GM04503 (cell line): ENCODE measurements around the gene STK24.

Experiments
- DNase-seq: peaks from one replicate; pipeline ENCODE4 v3.0.0-alpha.2; 2012; ENCODE audit warnings: low read depth

Gene STK24

DNA sequence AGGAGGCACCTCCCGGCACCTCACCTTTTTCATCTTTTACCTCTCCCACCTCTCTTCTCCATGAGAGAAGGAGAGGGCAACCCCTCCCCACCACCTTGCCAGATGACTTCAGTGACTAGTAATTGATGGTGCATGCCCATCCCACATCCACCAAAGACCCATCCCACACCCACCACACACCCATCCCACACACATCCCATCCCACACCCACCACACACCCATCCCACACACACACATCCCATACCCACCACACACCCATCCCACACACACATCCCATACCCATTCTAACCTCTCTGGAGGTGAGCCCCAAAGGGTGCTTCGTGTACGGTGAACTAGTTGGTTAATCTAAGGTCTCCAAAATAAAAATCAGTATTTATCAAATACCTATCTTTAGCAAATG, 44.7 kb downstream of the STK24 start:
- DNase-seq = no peak

DNA sequence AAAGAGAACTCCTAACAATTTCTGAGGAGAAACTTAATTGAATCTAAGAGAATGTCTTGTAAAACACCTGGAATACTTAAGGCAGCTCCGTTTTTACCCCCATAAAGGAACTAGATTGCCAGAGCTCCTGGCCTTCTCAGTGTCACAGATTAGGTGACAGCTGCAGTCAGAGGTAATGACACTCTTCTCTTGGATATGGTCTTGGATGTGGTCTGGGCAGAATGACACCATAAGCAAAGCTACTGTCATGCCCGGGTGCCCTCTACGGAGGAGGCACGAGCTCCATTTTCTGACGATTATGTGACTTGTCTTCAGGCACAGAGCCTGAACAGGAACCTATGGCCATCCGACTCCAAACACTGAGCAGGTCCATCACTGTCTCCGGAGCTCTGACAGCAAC, 46.7 kb downstream of the STK24 start:
- DNase-seq = no peak

DNA sequence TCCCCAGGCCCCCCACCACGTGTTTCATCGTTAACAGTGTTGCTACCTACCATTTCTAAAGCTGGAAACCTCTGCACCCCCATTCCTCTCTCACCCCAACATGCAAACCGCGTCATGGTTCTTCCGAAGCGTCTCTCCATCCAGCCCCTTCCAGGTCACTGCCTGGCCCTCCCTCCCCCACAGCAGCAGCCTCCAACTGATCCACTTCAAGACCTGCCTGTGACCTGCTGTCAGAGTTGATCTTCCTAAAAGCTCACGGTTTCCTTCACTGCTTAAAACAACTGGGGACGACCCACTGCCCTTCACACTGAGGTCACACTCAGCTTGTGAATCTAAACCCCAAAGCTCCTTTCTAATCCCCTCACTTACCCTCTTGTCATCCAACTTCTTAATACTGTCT, 47.7 kb downstream of the STK24 start:
- DNase-seq = no peak

DNA sequence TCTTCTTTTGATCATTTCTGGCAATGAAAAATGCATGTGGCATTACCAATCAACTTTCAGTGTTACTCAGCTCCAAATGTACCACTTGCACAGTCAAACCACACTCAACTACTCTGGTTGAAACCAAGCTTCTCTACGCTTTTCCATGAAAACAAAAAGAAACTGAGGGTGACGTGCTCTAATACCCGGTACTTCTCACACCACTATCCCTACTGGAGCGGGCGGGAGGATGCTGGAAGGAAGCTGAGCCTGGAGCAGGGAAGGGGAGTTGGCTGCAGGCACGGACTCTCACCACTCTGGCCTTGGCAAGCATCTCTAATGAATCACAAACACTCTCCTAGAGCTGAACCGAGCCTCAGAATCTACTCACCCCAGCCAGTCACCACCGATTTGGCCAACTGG, 48.2 kb downstream of the STK24 start:
- DNase-seq = no peak

DNA sequence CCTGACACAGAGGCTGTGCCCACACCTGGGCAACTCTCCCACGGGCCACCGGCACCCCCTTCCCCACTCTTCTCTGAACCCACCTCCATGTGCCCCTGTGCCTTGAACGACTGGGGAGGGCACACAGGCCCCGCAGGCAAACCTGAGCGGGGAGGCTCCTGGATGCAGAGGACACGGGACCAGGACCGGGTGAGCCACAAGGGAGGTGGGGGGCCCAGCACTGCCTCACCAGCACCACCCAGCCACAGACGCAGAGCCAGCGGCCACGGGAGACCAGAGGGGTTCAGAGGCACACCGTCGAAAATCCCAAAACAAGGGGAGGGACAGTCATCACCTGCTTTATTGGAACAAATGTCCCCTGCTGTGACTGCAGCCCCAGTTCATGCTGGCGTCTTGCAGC, 49.4 kb downstream of the STK24 start:
- DNase-seq = no peak

DNA sequence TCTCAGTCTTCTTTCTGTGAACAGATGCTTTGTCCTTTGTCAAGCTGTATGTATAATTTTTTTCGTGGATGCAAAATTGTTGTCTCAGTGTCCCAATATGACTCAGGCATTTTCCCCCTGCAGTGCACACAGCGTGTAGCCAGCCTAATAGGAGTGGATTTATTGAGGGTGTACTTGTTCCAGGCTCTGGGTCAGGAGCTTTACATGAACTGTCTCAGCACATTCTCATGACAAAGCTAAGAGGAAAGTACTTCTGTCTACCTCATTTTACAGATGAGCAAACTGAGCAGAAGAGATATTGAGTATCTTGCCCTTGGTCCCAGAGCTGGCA, 50.8 kb downstream of the STK24 start:
- DNase-seq = no peak

DNA sequence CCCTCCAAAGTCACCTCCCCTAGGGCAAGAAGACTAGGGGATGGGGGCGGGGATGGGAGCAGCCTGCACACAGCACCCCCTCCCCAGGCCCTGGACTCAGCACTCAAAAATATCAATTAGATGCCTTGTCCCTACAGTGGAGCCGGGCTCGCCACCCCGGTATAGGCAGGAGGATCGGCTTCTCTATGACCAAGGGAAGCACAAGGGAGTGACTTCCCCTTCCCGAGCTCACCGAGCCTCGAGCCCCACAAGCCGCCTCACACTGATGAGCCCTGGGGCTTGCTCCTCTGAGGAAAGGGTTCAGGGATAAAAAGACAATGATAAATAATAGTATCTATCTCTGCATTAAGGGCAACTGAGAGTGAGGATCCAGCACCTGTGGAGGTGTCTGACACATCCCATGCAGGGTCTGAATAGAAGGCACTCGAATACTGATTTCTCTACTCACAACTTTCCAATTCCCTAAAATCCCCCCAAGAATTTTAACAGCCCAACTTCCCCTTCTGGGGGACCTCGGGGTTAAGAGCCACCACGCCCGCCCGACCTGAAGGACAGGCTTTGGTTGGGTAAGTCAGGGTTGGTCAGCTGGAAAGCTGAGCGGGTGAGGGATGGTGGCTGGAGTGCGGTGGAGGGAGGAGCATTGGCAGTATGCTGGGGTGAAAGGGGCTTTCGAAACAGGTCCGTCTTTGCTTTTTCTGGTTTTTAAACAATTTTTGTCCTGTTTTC, 51.3 kb downstream of the STK24 start:
- DNase-seq = no peak

DNA sequence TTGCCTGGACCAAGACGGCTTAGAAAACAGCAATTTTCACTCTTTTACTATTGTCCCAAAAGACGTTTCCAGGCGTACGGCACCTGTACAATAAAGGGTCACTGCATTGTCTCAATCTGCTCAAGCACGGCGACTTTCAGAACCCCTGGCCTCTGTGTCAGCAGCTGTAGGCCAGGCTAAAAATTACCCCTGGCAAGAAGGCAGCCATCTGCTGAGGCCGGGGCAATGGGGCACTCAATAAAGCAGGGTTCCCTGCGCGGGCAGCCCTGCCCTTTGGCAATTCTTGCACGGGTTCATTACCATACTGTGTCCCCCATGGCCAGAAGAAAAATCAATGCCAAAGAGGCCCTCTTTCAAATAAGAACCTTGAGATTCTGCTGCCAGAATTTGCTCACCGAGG, 52.1 kb downstream of the STK24 start:
- no peak for DNase-seq

DNA sequence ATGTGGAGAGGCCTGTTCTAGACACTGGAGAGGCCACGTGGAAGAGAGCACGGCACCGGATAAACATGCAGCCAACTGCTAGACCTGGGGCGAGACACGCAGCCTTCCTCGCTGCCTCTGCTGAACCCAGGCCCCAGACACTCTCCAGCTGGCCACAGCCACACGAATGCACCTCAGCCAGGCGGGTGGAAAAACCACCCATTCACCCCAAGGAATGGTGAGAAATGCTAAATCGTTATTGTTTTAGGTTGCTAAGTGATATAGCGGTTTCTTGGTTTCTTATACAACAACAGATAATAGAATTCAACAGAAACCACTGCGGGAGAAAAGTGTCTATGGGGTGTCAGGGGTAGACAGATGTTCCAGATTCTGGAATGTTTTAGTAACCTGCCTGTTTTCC, 52.5 kb downstream of the STK24 start:
- DNase-seq = no peak

DNA sequence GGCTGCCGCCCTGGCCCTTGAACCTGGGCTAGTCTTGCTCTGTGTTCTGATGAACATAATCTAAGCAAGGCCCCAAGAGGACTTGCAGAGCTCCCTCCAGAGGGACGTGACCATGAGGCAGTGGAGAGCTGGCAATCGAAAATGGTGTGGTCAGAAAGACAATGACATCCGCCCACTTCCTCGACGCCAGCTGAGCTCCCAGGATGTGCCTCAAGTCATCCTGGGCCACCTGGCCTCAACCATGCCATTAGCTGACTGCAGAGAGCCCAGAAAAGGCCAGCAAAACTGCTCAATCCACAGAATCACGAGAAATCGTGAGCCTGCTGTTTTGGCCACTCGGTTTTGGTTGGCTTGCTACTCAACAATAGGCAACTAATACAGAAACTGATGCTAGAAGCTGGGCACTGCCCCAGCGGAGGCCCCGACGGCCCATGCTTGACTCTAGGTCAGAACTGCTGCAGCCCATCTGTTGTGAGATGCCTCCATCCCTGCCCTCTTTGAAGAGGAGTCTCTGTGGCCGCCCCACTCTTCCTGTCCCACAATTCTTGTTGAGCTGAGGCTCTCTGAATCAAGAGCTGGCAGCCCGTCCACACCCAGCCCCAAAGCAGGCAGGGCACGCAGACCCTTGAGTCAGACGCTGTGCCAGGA, 53.3 kb downstream of the STK24 start:
- no peak for DNase-seq

DNA sequence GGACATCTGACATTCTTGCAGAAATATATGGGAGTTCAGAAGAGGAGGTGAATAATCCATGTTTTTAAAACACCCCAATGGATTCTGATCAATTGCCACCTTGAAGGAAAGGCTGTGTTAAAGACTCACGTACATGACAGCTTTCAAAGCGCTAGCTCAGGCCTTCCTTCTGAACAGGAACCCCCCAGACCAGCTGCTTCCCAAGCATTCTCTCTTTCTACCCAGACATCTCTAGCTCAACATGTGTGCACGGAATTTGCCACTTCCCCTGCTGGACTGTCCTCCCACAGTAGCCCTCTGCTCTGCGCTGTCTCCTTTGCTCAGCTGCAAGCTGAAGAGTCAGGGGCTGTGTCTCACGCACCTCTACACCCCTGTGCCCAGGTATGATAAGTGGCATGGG, 54.5 kb downstream of the STK24 start:
- DNase-seq = no peak

DNA sequence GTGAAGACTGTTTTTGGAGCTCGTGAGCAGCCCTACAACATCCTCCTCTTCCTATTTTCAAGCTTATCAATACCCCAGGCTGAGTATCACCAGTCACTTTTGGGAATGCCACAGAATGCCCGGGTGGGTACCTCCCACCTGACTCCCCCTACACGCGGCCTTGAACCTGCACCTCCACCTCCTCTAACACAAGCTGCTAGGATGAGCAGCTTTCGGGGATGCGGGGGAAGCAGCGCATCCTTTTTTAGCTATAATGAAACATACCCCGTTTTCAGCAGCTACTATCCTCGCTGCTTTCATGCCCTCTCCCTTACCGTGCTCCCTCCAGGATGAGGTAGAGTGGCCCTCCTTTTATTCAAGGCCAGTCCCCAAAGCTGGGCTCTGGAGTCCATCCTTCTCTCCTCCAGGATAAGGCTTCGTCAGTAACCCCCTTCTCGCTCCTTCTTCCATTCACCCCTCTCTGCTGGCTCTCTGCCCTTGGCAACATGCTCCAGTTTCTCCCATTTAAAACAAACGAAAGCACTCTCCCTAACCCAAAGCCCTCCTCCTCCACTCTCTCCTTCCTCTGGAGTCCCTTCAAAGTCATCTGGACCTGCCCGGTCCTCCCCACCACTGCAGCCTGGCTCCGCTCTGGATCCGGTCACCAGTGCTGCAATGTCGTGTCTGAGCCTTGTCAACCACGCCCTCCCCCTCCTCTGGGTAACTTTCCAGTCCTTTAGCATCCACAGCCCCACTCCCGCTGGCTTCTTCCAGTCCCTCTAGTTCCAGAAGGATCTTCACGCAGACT, 55.3 kb downstream of the STK24 start:
- DNase-seq = no peak

DNA sequence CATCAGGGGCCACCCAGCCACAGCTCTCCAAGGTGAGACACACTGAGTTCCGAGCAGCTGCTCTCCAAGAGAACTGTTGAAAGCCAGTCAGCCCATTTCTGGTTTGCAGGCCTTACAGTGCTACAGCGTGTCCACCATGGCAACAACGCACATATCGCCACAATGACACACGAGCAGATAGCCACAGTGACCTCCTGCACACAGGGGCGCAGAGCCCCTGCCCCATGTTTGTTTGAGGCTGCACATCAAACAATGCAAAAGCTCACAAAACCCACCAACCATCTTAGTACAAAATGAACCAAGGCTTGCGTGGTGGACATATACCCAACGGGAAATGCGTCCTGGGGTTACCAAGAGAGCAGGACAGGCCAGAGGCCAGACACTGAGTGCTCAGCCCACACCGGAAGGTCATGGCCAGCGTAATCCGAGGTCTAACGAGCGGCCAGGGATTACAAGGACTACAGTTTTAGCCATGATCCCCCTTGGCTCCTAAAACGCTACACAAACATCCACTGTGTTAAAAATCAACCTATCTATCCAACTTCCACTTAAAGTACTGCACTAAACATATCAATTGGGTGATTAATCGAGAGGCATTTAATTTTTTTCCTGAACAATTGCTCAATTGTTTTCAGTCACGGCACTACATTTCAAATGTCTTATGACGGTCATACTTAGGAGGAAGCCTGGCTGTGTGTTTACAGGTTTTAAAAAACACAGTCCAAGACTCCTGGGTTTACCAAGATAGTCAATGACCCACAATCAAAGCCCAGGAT, 56.0 kb downstream of the STK24 start:
- no peak for DNase-seq

DNA sequence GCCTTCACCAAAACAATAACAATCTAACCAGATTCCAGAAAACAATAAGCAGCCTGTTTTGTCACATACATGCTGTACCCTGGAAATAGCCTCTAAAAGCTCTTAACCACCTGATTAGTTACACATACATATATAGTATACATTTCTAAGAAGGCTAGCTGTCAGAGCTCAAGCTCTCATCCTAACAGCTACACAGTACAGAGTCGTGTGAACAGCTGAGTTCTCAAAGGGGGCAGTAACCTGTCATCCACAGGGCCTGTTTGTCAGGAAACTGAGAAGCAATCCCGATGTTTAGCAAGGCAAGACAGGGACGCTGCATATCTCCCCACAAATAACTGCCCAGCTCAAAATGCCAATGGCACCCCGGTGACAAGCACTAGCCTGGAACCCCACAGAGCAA, 56.9 kb downstream of the STK24 start:
- no peak for DNase-seq

DNA sequence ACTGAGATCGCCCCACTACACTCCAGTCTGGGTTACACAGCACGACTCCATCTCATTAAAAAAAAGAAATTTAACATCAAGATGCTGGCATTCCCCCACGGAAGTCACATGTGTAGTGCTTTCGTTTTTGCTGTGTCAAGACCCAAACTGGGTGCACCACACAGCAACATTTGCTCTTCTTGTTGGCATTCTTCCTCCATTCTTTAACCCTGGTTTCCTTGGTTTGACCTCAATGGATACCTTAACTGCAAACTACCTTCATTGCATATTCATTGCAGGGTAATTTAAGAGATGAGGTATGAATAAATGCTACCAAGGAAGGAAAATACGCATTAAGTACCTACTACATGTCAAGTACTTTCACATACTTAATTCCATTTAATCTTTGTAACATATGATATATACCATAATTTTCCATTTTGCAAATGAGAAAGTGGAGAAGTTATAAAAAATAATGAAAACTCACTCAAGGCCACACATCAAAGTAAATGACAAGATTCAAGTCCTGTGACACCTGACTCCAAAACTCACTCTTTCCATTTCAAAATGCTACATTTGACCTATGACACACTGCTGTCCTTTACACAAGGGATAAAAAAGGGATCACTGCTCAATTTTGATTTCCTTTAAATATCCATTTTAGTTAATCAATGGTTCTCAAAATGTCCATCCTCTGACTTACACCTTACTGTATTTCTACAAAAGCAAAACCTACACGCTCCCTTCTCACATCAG, 59.2 kb downstream of the STK24 start:
- DNase-seq = no peak

DNA sequence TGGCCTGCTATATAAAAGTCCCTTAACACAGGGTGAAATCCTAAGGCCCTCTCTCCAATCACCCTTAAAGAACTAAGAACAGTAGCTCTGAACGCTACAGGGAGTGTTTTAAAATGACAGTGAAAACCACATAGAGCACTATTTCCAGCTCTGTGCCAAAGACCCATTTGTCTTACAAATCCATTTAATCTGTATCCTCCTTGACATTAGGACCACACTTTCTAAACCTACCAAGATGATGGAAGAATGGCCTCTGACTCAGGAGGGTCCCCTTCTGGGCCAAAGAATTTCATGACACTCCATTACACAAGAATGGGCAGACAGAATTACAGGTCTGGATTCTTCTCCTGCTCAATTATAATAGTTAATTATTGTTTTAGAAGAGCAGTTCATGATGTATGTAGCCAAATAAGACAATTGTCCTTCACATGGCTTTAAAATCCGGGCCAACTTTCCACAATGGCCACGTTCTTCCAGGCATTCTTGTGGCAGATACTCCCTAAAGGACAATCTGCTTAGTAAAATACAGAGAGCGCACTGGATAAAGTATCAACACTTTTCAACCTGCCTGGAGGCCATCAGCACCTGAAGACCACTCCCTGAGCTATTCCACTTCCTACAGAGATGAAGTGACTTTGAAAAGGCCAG, 61.0 kb downstream of the STK24 start:
- no peak for DNase-seq

DNA sequence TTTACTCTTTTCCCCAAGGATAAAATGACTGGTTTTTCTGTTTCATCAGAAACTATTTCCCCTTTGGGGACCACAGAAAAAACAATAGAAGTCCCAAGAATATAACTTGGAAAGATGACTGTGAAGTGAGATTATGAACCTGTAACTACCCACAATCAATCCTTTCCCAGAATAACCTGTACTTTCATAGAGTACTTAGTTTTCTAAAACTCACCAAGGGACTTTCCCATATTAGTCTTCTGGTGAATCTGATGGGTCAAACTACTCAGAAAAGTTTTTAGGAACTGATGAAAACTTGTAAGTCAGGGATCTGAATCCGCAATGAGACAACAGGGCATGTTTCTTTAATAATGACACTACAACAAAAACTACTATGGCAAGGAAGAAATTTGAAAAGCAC, 62.6 kb downstream of the STK24 start:
- no peak for DNase-seq

DNA sequence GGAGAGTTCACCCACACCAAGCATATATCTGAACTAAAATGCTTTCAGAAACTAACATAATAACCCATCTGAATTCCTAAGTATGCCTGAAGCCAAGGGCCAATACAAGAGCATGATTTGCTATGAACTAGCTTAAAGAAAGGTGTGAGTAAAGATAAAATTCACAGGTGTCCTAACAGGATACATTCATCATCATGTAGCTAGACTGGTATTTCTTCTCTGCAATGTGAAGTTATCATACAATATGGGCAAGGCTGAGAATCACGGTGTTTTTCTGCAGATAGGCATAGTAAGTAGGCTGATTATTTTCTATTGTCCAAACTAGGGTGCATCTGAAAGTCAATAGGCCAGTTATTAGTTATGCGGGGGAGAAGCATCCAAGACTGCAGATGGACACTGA, 63.1 kb downstream of the STK24 start:
- no peak for DNase-seq

DNA sequence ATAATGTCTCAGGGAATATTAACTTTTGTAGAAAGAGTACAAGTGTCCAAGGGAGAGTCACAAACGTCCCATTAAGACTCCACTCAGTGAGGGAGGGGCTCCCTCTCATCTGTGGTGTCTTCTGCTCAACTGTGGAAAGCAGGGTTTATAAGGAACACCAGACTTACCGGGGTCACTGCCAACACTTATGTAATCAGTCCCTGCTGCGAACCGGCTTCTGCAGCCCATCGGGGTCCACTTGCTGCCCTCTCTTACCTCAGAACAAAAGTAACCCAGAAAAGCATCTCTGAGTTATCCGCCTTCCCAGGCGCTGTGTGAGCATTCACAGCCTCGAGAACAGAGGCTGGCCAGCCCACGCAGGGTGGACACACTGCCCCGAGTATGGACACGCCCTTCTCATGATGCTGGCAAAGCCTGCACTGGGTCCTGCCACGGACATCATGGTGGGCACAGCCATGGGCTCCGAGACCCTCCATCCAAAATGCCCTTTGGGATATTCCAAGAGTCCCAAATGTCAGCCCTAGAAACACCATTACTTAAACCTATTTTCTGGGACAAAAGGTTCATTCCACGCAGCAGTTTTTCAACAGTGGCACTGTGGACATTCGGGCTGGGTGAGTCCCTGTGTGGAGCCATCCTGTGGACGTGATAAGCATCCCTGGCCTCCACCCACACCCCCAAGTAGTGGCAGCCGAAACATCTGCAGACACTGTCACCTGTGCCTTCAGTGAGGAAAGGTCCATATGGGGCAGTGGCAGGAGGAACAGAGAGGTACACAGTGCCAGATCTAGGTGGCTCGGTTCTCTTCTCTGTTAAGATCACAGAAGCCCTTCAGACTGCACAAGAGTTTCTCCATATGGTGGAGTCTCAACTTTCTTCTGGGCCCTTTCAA, 63.9 kb downstream of the STK24 start:
- DNase-seq = no peak

DNA sequence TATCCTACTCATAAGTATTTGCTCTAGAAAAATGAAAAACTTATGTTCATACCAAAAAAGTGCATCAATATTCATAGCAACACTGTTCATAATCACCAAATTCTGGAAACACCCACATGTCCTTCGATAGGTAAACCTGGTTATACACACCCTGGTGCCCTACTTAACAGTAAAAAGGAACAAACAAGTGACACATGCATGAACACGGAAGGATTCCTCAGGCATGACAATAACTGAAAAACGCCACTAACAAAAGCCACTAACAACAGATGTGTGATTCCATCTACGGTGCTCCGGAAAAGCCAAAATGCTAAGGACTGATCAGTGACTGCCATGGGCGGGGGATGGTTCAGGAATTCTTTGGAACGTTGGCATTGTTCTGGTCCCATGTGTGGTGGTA, 65.5 kb downstream of the STK24 start:
- no peak for DNase-seq

DNA sequence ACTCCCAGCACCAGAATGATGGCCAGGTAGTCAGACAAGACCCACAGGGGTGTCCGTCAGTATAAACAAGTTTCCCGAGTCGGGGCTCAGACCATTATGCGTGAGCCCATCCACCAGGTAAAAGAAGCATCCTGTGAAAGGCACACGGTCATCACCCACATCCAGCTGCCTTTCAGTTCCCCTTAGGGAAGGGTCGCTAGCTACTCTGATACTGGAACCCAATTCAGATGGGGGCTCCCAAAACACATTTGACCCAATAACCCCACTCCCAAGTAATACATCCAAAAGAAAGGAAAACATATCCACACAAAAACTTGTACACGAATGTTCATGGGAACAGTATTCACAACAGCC, 66.8 kb downstream of the STK24 start:
- DNase-seq = no peak
